ENCODE results near the gene TSKU. TPM values are rescaled to one million over a fixed set of nuclear protein-coding genes. Genes with fewer than 3 reads are reported as not detected.
"Not testable (repeated sequence)": the region's sequence is repeated elsewhere in the genome, so short reads cannot be mapped to it uniquely, and the experiment has no call there.

The TSKU gene
- total RNA-seq, 1 donor, result not detected

DNA sequence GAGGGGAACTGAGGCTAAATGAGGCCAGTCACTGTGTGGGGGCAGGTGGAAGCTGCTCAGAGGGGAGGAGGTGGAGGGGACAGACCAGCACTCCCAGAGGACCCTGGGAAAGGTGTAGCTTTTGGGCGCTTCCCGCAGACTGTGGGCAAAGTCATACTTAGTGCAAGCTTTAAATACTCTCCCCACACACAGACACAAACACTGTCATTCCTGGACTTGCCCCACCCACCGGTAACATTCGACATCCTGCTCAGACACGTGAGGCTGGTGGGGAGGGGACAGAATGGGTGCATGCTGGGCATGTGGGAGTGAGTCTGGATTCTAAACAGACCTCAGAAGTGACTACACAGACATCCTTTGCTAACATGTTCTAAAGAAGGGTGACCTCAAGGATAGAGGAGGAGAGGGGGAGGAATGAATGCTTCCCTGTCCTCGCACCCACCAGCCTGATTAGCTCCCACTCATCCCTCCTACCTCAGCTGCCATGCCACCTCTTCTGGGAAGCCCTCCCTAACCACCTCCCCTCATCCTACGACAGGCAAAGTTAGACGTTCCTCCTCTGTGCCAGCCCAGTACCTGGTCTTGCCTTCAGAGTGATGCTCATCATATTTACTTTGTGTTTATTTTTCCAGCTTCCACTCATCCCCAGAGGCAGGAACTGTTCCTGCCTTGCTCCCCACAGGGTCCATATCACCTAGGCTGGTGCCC is 22.2 kb downstream of the TSKU start:
- Histone ChIP-seq H3K4me1 (ENCODE audit: insufficient read depth, low read length) (peaks cover 4% of the 10 kb centered on the region), H3K9me3 (ENCODE audit: low read depth, low read length) (no peaks in the 10 kb centered on the region), H3K4me3 (ENCODE audit: low read length) (no peak overlapping the region), H3K27me3 (ENCODE audit: insufficient read depth, low read length) (no peaks in the 10 kb centered on the region)

DNA sequence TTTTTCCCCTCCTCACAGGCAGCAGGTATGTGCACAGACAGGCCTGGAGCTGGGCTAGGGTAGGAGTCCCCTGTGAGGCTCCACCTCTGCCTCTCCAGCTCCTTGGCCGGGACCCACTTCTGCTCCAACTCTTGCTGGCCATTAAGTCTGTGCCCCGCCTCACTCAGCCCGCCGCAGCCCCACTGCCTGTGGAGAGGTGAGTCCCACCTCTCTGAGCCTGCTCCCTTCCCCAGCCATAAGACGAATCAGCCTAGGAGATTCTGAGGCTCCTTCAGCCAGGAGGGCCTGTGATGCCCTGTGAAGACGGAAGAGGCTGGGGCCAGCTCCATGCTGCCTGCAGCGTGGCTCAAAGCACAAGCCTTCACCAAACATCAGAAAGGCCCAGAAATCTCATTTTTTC is 23.0 kb downstream of the TSKU start:
- Histone ChIP-seq H3K9me3 (ENCODE audit: low read depth, low read length) (no peaks in the 10 kb centered on the region), H3K4me1 (ENCODE audit: insufficient read depth, low read length) (peaks cover 4% of the 10 kb centered on the region), H3K27me3 (ENCODE audit: insufficient read depth, low read length) (no peaks in the 10 kb centered on the region), H3K4me3 (ENCODE audit: low read length) (no peak overlapping the region)

- Histone ChIP-seq H3K4me3 (ENCODE audit: low read length) (no peak overlapping the region), H3K27me3 (ENCODE audit: insufficient read depth, low read length) (no peaks in the 10 kb centered on the region), H3K9me3 (ENCODE audit: low read depth, low read length) (no peaks in the 10 kb centered on the region), H3K4me1 (ENCODE audit: insufficient read depth, low read length) (peaks cover 4% of the 10 kb centered on the region)
Measured at GRCh38 chr11:76806608-76807205, 23.6 kb downstream of the TSKU start.

DNA sequence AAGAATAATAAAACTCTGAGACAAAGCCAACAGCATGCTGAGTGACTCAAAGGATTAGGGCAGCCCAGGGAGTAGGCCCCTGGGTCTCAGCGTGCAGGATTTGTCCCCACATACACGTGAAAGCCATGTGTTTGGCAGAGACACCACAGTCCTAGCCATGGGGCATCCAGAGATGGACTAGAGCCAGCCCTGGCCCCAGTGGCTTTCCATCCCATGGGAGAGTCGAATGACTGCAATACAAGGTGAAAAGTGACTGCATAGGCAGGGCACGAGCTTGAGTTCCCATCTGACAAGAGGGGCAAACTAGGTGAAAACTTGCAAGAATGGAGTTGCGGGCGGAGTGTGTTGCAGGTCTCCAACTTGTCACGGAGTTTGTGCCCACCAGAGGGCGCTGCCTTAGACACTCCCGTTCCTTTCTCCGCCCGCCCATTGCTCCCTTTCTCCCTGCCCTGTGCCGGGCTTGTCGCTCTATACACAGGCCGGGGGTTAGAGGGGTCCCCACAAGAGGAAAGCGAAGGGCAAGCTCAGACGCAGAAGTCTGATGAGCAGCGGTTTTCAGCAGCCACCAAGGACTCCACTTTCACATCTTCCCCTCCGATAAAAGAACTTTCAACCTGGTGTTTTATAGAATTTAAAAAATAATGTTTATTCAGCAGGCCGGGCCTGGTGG is 24.2 kb downstream of the TSKU start:
- Histone ChIP-seq H3K27me3 (ENCODE audit: insufficient read depth, low read length) (no peaks in the 10 kb centered on the region), H3K4me3 (ENCODE audit: low read length) (no peak overlapping the region), H3K4me1 (ENCODE audit: insufficient read depth, low read length) (peaks cover 4% of the 10 kb centered on the region), H3K9me3 (ENCODE audit: low read depth, low read length) (no peaks in the 10 kb centered on the region)

- no peaks in the 10 kb centered on the region for H3K27me3 ChIP-seq (ENCODE audit: insufficient read depth, low read length)
- peaks cover 4% of the 10 kb centered on the region for H3K4me1 ChIP-seq (ENCODE audit: insufficient read depth, low read length)
- no peaks in the 10 kb centered on the region for H3K9me3 ChIP-seq (ENCODE audit: low read depth, low read length)
- H3K4me3 ChIP-seq (ENCODE audit: low read length), result no peak overlapping the region
Measured at GRCh38 chr11:76808171-76808570, 25.0 kb downstream of the TSKU start.

DNA sequence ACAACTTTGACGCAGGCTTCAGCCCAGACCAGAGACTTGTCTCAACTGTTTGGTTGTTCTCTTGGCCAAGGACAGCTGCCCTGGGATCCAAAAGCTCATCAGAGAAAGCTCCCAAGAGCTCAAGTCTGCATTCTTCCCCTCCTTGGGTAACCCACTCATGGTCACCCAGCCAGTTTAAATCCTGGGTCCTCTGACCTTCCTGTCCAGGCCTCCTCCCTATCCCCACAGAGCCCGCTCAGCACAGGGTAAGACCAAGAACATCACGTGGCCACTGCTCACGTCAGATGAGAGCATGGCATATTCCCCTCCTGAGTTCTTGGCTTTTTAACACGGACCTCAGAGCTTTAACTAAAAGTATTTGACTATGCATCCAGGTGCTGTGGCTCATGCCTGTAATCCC is 25.8 kb downstream of the TSKU start:
- Histone ChIP-seq H3K9me3 (ENCODE audit: low read depth, low read length) (no peaks in the 10 kb centered on the region), H3K4me3 (ENCODE audit: low read length) (no peak overlapping the region), H3K27me3 (ENCODE audit: insufficient read depth, low read length) (no peaks in the 10 kb centered on the region), H3K4me1 (ENCODE audit: insufficient read depth, low read length) (peaks cover 4% of the 10 kb centered on the region)

GRCh38 chr11:76810151-76810853 is 27.1 kb downstream of the TSKU start:
- H3K9me3 ChIP-seq (ENCODE audit: low read depth, low read length), result peaks cover 4% of the 10 kb centered on the region
- no peaks in the 10 kb centered on the region for H3K27me3 ChIP-seq (ENCODE audit: insufficient read depth, low read length)
- H3K4me1 ChIP-seq (ENCODE audit: insufficient read depth, low read length), result peaks cover 4% of the 10 kb centered on the region
- H3K4me3 ChIP-seq (ENCODE audit: low read length), result no peak overlapping the region

DNA sequence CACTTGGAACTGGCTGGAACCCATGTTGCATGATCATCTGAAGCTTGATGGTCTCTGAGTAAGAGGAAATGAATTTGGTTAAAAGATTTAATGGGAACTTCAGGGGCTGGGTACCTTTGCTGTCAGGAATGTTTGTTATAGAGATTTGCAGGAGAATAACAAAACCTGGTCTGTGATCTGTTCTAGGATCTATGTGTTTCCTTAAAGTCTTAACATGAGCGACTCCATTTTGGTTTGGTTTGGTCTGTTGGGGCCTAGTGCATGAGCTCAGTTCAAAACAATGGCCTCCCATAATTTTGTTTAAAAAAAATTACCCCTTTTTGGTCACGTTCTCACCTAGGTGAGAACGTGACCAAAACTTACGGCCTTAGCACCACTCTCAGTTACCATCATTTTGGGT is 28.1 kb downstream of the TSKU start:
- no peaks in the 10 kb centered on the region for H3K27me3 ChIP-seq (ENCODE audit: insufficient read depth, low read length)

GRCh38 chr11:76814414-76814813 is 31.3 kb downstream of the TSKU start:
- Histone ChIP-seq H3K9me3 (ENCODE audit: low read depth, low read length) (peaks cover 15% of the 10 kb centered on the region), H3K4me1 (ENCODE audit: insufficient read depth, low read length) (no peaks in the 10 kb centered on the region), H3K4me3 (ENCODE audit: low read length) (no peak overlapping the region), H3K27me3 (ENCODE audit: insufficient read depth, low read length) (no peaks in the 10 kb centered on the region)

More for the DNA sequence above, 28.1 kb downstream of the TSKU start:
- Histone ChIP-seq H3K9me3 (ENCODE audit: low read depth, low read length) (peaks cover 10% of the 10 kb centered on the region), H3K4me1 (ENCODE audit: insufficient read depth, low read length) (peaks cover 4% of the 10 kb centered on the region), H3K4me3 (ENCODE audit: low read length) (no peak overlapping the region)

- not testable (repeated sequence) for H3K27me3 ChIP-seq (ENCODE audit: insufficient read depth, low read length); H3K4me3 ChIP-seq (ENCODE audit: low read length); H3K4me1 ChIP-seq (ENCODE audit: insufficient read depth, low read length)
- peaks cover 15% of the 10 kb centered on the region for H3K9me3 ChIP-seq (ENCODE audit: low read depth, low read length)
Measured at GRCh38 chr11:76815678-76816077, 32.5 kb downstream of the TSKU start.

DNA sequence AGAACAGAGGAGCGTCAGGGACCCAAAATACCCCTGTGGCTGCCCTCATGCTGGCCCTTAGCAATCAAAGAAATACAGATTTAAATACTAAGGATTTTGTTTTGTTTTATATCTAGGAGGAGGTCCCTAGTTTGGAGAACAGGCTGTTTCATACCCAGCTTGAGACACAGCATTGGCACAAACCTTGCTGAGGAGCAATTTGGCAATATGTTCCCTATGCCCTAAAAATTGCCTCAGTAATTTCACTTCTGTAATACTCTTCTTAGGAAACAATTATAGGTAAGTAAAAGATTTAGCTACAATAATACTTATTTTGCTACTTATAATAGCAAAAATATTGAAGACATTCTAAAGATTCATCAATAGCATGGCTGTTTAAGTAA is 37.0 kb downstream of the TSKU start:
- Histone ChIP-seq H3K4me1 (ENCODE audit: insufficient read depth, low read length) (peaks cover 20% of the 10 kb centered on the region), H3K27me3 (ENCODE audit: insufficient read depth, low read length) (no peaks in the 10 kb centered on the region), H3K4me3 (ENCODE audit: low read length) (no peak overlapping the region), H3K9me3 (ENCODE audit: low read depth, low read length) (peaks cover 12% of the 10 kb centered on the region)

DNA sequence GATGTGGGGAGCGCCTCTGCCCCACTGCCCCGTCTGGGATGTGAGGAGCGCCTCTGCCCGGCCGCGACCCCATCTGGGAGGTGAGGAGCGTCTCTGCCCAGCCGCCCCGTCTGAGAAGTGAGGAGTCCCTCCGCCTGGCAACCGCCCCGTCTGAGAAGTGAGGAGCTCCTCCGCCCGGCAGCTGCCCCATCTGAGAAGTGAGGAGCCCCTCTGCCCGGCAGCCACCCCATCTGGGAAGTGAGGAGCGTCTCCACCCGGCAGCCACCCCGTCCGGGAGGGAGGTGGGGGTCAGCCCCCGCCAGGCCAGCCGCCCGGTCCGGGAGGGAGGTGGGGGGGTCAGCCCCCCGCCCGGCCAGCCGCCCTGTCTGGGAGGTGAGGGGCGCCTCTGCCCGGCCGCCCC is 38.2 kb downstream of the TSKU start:
- not testable (repeated sequence) for H3K9me3 ChIP-seq (ENCODE audit: low read depth, low read length); H3K27me3 ChIP-seq (ENCODE audit: insufficient read depth, low read length); H3K4me3 ChIP-seq (ENCODE audit: low read length)
- H3K4me1 ChIP-seq (ENCODE audit: insufficient read depth, low read length), result peaks cover 29% of the 10 kb centered on the region

GRCh38 chr11:76822406-76822805 is 39.2 kb downstream of the TSKU start:
- Histone ChIP-seq H3K4me1 (ENCODE audit: insufficient read depth, low read length) (peaks cover 29% of the 10 kb centered on the region), H3K4me3 (ENCODE audit: low read length) (no peak overlapping the region), H3K27me3 (ENCODE audit: insufficient read depth, low read length) (no peaks in the 10 kb centered on the region), H3K9me3 (ENCODE audit: low read depth, low read length) (no peaks in the 10 kb centered on the region)

DNA sequence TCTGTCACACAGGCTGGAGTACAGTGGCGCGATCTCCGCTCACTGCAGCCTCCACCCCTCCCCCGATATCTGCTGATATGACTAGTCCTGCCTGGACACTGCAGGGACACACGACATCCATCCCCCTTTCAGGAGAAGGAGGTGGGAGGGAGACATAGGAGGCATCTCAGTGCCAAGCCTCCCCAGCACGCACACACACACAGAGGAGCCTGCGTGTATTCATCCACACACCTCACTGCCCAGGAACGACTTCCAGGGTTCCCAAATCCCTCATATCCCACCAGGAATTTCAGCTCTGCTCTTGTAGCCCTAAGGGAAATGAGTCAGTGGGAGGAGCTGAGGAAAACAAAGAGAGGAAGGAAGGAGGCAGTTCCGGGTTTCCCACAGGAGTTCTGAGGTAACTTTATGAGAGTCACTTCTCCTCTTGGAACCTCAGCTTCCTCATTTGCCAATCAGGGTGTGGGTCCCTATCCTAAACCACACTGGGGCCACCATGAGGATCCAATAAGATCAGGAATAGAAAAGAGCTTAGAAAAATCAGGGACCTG is 40.4 kb downstream of the TSKU start:
- H3K4me1 ChIP-seq (ENCODE audit: insufficient read depth, low read length), result peaks cover 29% of the 10 kb centered on the region

More for the DNA sequence above, 40.4 kb downstream of the TSKU start:
- H3K27me3 ChIP-seq (ENCODE audit: insufficient read depth, low read length), result no peaks in the 10 kb centered on the region
- no peaks in the 10 kb centered on the region for H3K9me3 ChIP-seq (ENCODE audit: low read depth, low read length)
- no peak overlapping the region for H3K4me3 ChIP-seq (ENCODE audit: low read length)
